Measurements from ENCODE around the gene SLC9A6.

- TF ChIP-seq ZNF18 (CRISPR knock-in tag; IDR thresholded peaks at IDR 0.05; ENCODE audit: insufficient replicate concordance) (no peak), HNF4A (CRISPR knock-in tag; IDR thresholded peaks at IDR 0.05) (no peak), MXI1 (IDR thresholded peaks at IDR 0.05; ENCODE audit: borderline replicate concordance, low read depth, low read length) (no peak), ZNF263 (CRISPR knock-in tag; IDR thresholded peaks at IDR 0.05) (no peak), ZNF280D (CRISPR knock-in tag; IDR thresholded peaks at IDR 0.05) (no peak), ZNF10 (CRISPR knock-in tag; IDR thresholded peaks at IDR 0.05; ENCODE audit: borderline replicate concordance, low read depth) (no peak), GTF2F1 (IDR thresholded peaks at IDR 0.05; ENCODE audit: low read length) (no peak), ZNF431 (CRISPR knock-in tag; IDR thresholded peaks at IDR 0.05; ENCODE audit: borderline replicate concordance, low read depth) (no peak), POLR2AphosphoS5 (IDR thresholded peaks at IDR 0.05; ENCODE audit: low read depth, low read length) (no peak)
- TF ChIP-seq, protein P1, sequence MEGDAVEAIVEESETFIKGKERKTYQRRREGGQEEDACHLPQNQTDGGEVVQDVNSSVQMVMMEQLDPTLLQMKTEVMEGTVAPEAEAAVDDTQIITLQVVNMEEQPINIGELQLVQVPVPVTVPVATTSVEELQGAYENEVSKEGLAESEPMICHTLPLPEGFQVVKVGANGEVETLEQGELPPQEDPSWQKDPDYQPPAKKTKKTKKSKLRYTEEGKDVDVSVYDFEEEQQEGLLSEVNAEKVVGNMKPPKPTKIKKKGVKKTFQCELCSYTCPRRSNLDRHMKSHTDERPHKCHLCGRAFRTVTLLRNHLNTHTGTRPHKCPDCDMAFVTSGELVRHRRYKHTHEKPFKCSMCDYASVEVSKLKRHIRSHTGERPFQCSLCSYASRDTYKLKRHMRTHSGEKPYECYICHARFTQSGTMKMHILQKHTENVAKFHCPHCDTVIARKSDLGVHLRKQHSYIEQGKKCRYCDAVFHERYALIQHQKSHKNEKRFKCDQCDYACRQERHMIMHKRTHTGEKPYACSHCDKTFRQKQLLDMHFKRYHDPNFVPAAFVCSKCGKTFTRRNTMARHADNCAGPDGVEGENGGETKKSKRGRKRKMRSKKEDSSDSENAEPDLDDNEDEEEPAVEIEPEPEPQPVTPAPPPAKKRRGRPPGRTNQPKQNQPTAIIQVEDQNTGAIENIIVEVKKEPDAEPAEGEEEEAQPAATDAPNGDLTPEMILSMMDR (CRISPR knock-in tag; IDR thresholded peaks at IDR 0.05): no peak
- TF ChIP-seq, protein P2, sequence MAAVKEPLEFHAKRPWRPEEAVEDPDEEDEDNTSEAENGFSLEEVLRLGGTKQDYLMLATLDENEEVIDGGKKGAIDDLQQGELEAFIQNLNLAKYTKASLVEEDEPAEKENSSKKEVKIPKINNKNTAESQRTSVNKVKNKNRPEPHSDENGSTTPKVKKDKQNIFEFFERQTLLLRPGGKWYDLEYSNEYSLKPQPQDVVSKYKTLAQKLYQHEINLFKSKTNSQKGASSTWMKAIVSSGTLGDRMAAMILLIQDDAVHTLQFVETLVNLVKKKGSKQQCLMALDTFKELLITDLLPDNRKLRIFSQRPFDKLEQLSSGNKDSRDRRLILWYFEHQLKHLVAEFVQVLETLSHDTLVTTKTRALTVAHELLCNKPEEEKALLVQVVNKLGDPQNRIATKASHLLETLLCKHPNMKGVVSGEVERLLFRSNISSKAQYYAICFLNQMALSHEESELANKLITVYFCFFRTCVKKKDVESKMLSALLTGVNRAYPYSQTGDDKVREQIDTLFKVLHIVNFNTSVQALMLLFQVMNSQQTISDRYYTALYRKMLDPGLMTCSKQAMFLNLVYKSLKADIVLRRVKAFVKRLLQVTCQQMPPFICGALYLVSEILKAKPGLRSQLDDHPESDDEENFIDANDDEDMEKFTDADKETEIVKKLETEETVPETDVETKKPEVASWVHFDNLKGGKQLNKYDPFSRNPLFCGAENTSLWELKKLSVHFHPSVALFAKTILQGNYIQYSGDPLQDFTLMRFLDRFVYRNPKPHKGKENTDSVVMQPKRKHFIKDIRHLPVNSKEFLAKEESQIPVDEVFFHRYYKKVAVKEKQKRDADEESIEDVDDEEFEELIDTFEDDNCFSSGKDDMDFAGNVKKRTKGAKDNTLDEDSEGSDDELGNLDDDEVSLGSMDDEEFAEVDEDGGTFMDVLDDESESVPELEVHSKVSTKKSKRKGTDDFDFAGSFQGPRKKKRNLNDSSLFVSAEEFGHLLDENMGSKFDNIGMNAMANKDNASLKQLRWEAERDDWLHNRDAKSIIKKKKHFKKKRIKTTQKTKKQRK (IDR thresholded peaks at IDR 0.05; ENCODE audit: low read length): no peak
- TF ChIP-seq, protein P3, sequence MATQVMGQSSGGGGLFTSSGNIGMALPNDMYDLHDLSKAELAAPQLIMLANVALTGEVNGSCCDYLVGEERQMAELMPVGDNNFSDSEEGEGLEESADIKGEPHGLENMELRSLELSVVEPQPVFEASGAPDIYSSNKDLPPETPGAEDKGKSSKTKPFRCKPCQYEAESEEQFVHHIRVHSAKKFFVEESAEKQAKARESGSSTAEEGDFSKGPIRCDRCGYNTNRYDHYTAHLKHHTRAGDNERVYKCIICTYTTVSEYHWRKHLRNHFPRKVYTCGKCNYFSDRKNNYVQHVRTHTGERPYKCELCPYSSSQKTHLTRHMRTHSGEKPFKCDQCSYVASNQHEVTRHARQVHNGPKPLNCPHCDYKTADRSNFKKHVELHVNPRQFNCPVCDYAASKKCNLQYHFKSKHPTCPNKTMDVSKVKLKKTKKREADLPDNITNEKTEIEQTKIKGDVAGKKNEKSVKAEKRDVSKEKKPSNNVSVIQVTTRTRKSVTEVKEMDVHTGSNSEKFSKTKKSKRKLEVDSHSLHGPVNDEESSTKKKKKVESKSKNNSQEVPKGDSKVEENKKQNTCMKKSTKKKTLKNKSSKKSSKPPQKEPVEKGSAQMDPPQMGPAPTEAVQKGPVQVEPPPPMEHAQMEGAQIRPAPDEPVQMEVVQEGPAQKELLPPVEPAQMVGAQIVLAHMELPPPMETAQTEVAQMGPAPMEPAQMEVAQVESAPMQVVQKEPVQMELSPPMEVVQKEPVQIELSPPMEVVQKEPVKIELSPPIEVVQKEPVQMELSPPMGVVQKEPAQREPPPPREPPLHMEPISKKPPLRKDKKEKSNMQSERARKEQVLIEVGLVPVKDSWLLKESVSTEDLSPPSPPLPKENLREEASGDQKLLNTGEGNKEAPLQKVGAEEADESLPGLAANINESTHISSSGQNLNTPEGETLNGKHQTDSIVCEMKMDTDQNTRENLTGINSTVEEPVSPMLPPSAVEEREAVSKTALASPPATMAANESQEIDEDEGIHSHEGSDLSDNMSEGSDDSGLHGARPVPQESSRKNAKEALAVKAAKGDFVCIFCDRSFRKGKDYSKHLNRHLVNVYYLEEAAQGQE (IDR thresholded peaks at IDR 0.05; ENCODE audit: borderline replicate concordance in 1 of 2, low read depth in 1 of 2, low read length in 2 of 2): no peak
Measured at GRCh38 chrX:136016881-136017280, 31.6 kb downstream of the SLC9A6 start.
